Common myeloid progenitor, CD34-positive (primary cell): ENCODE results near the gene ST7.

Experiments
- CTCF ChIA-PET: fragments of 350-600 bp; sonication (Branson Sonifier 250); formaldehyde crosslinking; loops from one replicate; lab custom pipeline; 2021; ENCODE audit warnings: antibody characterized with exemption; lab: Charles Lee
- POLR2A ChIA-PET: fragments of 350-600 bp; sonication (Branson Sonifier 250); formaldehyde crosslinking; loops from one replicate; lab custom pipeline; 2021; ENCODE audit warnings: antibody characterized with exemption; lab: Charles Lee
- DNase-seq, 3 donors: peaks; one replicate each; pipeline versions ENCODE4 v3.0.0 to v3.0.0-alpha.2; 2013
- H3K27ac ChIP-seq, 2 experiments: 1 replicate in 1 of 2; 2 replicates in 1 of 2; pipeline ENCODE4 v1.7.0; 2013; ENCODE audit warnings: inconsistent platforms in 2 of 2, low read length in 2 of 2, mild to moderate bottlenecking in 2 of 2, low read depth in 1 of 2, moderate library complexity in 1 of 2; ENCODE audit not compliant: severe bottlenecking in 2 of 2, insufficient read depth in 1 of 2, poor library complexity in 1 of 2
- H3K27me3 ChIP-seq, 5 experiments: replicated peaks in 2 of 5; 1 replicate in 3 of 5; 2 replicates in 2 of 5; pipeline versions ENCODE4 v1.6.1 to v1.7.0; 2013; ENCODE audit warnings: low read length in 4 of 5, mild to moderate bottlenecking in 2 of 5, moderate library complexity in 2 of 5, inconsistent platforms in 1 of 5; ENCODE audit not compliant: insufficient read depth in 5 of 5, control insufficient read depth in 4 of 5
- H3K36me3 ChIP-seq, 4 experiments: 1 replicate in 2 of 4; 2 replicates in 2 of 4; pipeline versions ENCODE4 v1.6.1 to v1.7.0; 2013; ENCODE audit warnings: low read length in 3 of 4, control low read depth in 1 of 4, mild to moderate bottlenecking in 1 of 4; ENCODE audit not compliant: control insufficient read depth in 4 of 4, insufficient read depth in 4 of 4
- H3K4me1 ChIP-seq, 4 experiments: 1 replicate in 3 of 4; 2 replicates in 1 of 4; pipeline versions ENCODE4 v1.6.1 to v1.7.1; 2013; ENCODE audit warnings: low read length in 3 of 4, mild to moderate bottlenecking in 3 of 4, control low read depth in 1 of 4, inconsistent platforms in 1 of 4, moderate library complexity in 1 of 4; ENCODE audit not compliant: control insufficient read depth in 4 of 4, insufficient read depth in 4 of 4; ENCODE audit errors: control extremely low read depth in 1 of 4
- H3K4me3 ChIP-seq, 7 experiments: 1 replicate in 4 of 7; 2 replicates in 3 of 7; pipeline versions ENCODE4 v1.5.1 to v1.7.0; 2013; ENCODE audit warnings: mild to moderate bottlenecking in 7 of 7, low read length in 6 of 7, moderate library complexity in 6 of 7, inconsistent platforms in 2 of 7, low read depth in 2 of 7, control low read depth in 1 of 7; ENCODE audit not compliant: insufficient read depth in 4 of 7, control insufficient read depth in 1 of 7; ENCODE audit errors: extremely low read depth in 1 of 7
- H3K9me3 ChIP-seq, 5 experiments: 1 replicate in 4 of 5; 2 replicates in 1 of 5; pipeline versions ENCODE4 v1.6.1 to v1.7.1; 2013; ENCODE audit warnings: low read length in 4 of 5, mild to moderate bottlenecking in 2 of 5, inconsistent platforms in 1 of 5, low read depth in 1 of 5, moderate library complexity in 1 of 5; ENCODE audit not compliant: control insufficient read depth in 4 of 5, insufficient read depth in 2 of 5; ENCODE audit errors: control extremely low read depth in 1 of 5
- WGBS: methylation state at CpG from one replicate; pipeline ENCODE4 v1.1.5; 2013; ENCODE audit not compliant: insufficient coverage; 5-methylcytosine and 5-hydroxymethylcytosine counted together

The ST7 gene

DNA sequence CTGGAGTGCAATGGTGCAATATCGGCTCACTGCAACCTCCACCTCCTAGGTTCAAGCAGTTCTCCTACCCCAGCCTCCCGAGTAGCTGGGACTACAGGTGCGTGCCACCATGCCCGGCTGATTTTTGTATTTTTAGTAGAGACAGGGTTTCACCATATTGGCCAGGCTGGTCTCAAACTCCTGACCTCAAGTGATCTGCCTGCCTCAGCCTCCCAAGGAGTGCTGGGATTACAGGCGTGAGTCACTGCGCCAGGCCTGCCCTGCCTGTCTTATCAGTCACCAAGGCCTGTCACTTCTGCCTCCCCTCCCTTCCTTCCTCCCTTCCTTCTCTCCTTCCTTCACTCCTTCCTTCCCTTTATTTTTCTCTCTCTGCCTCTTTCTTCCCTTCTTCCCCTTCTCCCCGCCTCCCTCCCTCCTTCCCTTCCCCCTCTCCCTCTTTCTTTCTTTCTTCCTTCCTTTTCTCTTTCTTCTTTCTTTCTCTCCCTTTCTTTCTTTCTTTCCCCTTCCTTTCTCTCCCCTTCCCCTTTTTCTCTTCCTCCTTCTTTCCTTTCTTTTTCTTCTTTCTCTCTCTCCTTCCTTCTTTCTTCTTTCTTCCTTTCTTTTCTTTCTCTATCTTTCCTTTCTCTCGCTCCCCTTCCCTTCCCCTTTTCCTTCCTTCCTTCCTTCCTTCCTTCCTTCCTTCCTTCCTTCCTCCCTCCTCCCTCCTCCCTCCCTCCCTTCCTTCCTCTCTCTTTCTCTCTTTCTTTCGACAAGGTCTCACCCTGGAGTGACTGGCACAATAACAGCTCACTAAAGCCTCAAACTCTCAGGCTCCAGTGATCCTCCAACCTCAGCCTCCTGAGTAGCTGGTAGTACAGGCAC, 3.1 kb upstream of the ST7 start:
- H3K36me3 ChIP-seq = no peaks in the 10 kb centered on the region
- WGBS = 81% methylated on average over 8 of the region's 9 CpGs
- CTCF ChIA-PET = interaction anchor here (1.0 kb wide), 1 partner anchor 359 kb away, joined by 3 read pairs; no protein-coding TSS in a partner anchor

DNA sequence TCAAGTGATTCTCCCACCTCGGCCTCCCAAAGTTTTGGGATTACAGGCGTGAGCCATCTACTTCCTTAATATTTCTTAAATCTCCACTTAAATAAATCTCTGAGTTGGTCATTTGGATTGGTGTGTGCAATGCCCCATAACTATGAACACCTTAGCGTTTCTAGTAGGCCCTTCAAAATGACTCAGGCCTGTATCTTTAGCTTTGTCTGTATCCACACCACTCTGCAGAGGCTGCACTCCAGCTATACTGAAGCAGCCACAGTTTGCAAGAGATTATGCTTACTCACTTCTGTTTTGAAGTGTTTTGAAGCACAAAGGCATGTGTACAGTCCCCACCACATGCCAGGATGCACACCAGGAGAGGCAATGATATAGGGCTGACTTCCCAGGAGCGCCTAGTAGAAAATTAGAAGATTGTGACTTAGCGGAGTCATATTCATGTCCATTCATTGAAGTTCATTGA, 2.4 kb upstream of the ST7 start:
- no peak overlapping the region for H3K4me3 ChIP-seq
- POLR2A ChIA-PET = no interaction called here
- H3K9me3 ChIP-seq = no peaks in the 10 kb centered on the region
- H3K4me1 ChIP-seq = peaks cover 2 to 46% (median 34%) of the 10 kb centered on the region in 4 experiments
- CTCF ChIA-PET = interaction anchor here (1.0 kb wide), 1 partner anchor 360 kb away, joined by 3 read pairs; no protein-coding TSS in a partner anchor
- no peaks in the 10 kb centered on the region for H3K36me3 ChIP-seq
- peak overlapping the region in 1 of 2 experiments; percentile 54 for H3K27ac ChIP-seq
- no peaks in the 10 kb centered on the region for H3K27me3 ChIP-seq
- 50% methylated on average over 3 of the region's 5 CpGs for WGBS
- peak in 2 of 3 donors; percentile 82 to 89 for DNase-seq

More for the DNA sequence above, 3.1 kb upstream of the ST7 start:
- peak in 2 of 3 donors; percentile 63 to 72 for DNase-seq
- Histone ChIP-seq H3K27me3 (no peaks in the 10 kb centered on the region), H3K9me3 (no peaks in the 10 kb centered on the region), H3K4me3 (no peak overlapping the region), H3K27ac (peak overlapping the region in 1 of 2 experiments; percentile 54), H3K4me1 (peaks cover 2 to 39% (median 27%) of the 10 kb centered on the region in 4 experiments)
- POLR2A ChIA-PET = no interaction called here

DNA sequence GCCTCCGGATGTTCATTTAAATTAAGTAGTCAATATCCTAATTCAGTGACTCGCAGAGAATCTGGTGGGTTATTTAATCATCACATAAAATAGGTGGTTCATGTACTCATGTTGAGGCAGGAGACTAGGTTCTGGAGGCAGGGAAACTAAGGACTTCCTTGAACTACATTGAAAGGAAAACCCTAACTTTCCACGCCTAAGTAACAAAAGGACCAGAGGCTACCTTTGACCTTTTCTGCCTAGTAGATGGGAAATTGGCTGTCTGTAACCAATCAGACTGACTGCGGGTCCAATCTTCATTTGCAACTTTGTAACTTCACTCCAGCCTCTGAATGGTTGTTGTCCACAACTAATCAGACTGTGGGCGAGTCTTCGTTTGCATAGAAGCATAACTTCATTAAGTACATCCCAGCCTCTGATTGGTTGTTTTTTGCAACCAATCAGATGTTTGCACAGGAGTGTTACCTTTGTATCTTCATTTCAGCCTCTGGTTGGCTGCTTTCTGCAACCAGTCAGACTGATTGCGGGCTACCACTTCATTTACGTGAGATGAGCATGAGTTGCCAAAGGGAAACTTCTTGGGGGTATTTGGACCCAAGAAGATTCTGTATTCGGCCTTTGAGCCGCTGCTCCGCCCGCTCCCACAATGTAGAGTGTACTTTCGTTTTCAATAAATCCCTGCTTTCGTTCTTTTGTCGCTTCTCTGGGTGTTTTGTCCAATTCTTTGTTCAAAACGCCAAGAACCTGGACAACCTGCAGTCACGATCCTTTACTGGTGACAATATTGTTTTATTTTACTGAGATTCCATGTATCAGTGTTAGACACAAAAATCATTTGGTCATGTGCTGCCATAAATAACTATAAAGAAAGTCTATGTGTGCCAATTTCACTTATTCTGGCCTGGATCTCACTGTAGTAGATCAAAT, 1.7 kb upstream of the ST7 start:
- H3K9me3 ChIP-seq = no peaks in the 10 kb centered on the region
- H3K27me3 ChIP-seq = no peaks in the 10 kb centered on the region
- H3K36me3 ChIP-seq = no peaks in the 10 kb centered on the region
- ChIA-PET CTCF (interaction anchor here (1.0 kb wide), 1 partner anchor 360 kb away, joined by 3 read pairs; no protein-coding TSS in a partner anchor), POLR2A (no interaction called here)
- peak in 1 of 3 donors; percentile 4 for DNase-seq
- H3K27ac ChIP-seq = peak overlapping the region in 1 of 2 experiments; percentile 94
- no peak overlapping the region for H3K4me3 ChIP-seq
- WGBS = 96% methylated on average over 13 of the region's 17 CpGs
- peaks cover 2 to 53% (median 41%) of the 10 kb centered on the region in 4 experiments for H3K4me1 ChIP-seq

DNA sequence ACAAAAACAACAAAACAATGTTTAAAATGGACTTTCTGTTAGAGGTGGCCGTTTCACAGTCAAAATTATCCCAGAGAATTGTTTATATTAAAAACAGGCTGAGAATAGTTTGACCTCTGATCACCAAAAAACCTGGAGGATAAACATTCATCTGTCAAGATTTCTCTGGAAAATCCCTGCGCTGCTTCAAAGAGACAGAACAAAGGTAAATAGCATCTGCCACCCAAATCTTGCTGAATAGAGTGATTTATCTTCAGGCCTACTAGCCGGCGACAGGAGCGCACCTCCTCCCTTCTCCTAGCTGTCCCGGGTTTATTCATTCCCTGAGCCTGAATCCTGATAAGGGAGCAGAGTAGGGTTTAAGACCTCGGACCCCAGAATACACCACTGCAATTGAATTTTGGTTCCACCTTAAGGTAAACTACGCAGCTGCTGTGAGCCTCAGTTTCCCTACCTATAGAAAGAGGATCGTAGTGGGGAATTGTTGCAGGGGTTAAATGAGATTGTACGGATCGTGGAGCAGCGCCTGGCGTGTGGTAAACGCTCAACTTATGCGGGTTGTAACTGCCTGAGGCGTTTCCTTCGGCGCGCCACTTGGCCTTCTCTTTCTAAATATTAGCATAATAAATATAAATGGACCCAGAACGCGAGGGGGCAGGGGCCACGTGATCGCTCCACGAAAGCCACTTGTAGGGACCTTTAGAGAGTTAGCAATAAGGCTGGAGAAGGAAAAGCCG, 498 bp upstream of the ST7 start:
- Histone ChIP-seq H3K27me3 (no peaks in the 10 kb centered on the region), H3K36me3 (no peaks in the 10 kb centered on the region), H3K4me1 (peaks cover 2 to 57% (median 41%) of the 10 kb centered on the region in 4 experiments), H3K4me3 (peak overlapping the region; percentile 72 to 94 (median 84)), H3K9me3 (no peaks in the 10 kb centered on the region), H3K27ac (peak overlapping the region; percentile 65 to 94)
- CTCF ChIA-PET = interaction anchor here (1.0 kb wide), 1 partner anchor 20 kb away, joined by 5 read pairs; no protein-coding TSS in a partner anchor
- POLR2A ChIA-PET = interaction anchor here (1.0 kb wide), 1 partner anchor 33 kb away, joined by 3 read pairs; no protein-coding TSS in a partner anchor
- WGBS = 20% methylated on average over 10 of the region's 25 CpGs
- DNase-seq = peak; percentile 49 to 83 (median 78)

DNA sequence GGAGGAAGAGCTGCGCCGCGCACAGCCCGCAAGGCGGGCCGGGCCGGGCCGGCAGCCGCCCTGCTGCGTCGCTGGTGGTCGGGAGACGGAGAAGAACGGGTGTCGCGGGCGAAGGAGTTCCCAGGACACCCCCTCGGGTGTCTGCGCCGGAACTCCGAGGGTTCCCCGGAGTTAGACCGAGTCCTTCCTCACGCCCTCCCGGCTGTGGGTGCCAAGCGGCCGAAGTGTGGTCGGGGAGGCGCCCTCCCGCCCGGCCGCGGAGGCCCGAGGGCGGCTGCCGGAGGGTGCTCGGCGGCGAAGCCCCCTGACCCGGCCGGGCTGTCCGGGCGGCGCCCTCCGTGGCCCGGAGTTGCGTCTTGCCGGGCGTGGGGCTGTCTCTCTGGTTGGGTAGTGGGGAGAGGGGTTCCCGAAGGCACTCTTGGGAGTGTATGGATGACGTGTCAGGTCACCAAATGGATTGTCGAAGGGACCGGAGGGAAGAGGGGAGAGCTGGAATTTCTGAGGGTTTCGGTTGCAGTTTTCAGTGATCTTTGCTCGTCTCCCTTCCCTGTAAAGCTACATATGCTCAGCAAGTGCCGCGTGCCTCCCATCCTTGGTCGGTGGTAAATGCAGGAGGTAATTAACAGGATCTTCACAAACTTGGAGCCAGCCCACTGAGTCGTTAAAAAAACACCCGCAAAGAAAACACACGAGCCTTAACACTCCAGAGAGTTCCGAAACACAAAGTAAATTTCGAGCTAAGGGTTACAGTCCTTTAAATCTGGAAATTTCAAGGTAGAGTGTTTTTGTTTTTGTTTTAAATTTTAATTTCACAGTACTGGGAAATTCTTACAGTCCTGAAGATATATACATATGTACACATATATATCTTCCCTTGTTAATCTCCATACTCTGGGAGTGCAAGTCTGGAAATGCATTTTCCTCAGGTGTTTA, 871 bp downstream of the ST7 start:
- Histone ChIP-seq H3K27me3 (no peaks in the 10 kb centered on the region), H3K36me3 (no peaks in the 10 kb centered on the region), H3K27ac (peak overlapping the region; percentile 88 to 94), H3K4me3 (peak overlapping the region; percentile 72 to 94 (median 84)), H3K4me1 (peaks cover under 1 to 53% (median 39%) of the 10 kb centered on the region in 4 experiments), H3K9me3 (no peaks in the 10 kb centered on the region)
- under 1% methylated on average over 36 of the region's 63 CpGs for WGBS
- CTCF ChIA-PET = interaction anchor here (1.0 to 1.5 kb wide), 4 partner anchors 14 to 157 kb away, joined by 3 read pairs; no protein-coding TSS in a partner anchor
- POLR2A ChIA-PET = interaction anchor here (1.0 kb wide), 1 partner anchor 35 kb away, joined by 3 read pairs; no protein-coding TSS in a partner anchor
- peak; percentile 71 to 80 (median 77) for DNase-seq
